ENCODE results near the gene ANXA2R.

GRCh38 chr5:43066799-43067741, 27.0 kb upstream of the ANXA2R start:
- TF ChIP-seq CTCF (IDR thresholded peaks at IDR 0.05) (no peak), POLR2A (IDR thresholded peaks at IDR 0.05) (peak; percentile 91)

Data from ovary (tissue), 3 donors.